HCT116 (cell line): ENCODE results near the gene ZNF576. TPM values are rescaled to one million over a fixed set of nuclear protein-coding genes. Genes with fewer than 3 reads are reported as not detected.

ENCODE experiments used
- ATAC-seq: fragments of 200-7000 bp; cut with Tn5 transposase; 2 replicates; pipeline ENCODE4 v1.9.1; 2020; ENCODE audit warnings: mild to moderate bottlenecking, moderate library complexity
- BruUV-seq: library from RNA; stranded (reverse); fragments of 400-500 nt; replicated peaks from 2 replicates; lab custom pipeline; 2021; lab: Mats Ljungman, UMichigan
- CTCF ChIA-PET: fragments of 300-600 bp; sonication (Branson Sonifier 250); formaldehyde crosslinking; loops from one replicate; lab custom pipeline; 2021; ENCODE audit warnings: antibody characterized with exemption; lab: Charles Lee
- POLR2A ChIA-PET: fragments of 300-600, 350-600 bp; sonication (Branson Sonifier 250); formaldehyde crosslinking; loops from one replicate; lab custom pipeline; 2021; ENCODE audit warnings: antibody characterized with exemption; lab: Charles Lee
- RAD21 ChIA-PET, 2 experiments: fragments of 300-600 bp; sonication (Branson Sonifier 250); formaldehyde crosslinking; loops; one replicate each; lab custom pipeline; 2023; ENCODE audit warnings: low total read pairs in 2 of 2; ENCODE audit not compliant: uncharacterized antibody in 2 of 2, unreplicated experiment in 2 of 2, low non-redundant PET in 1 of 2; lab: Charles Lee
- DNase-seq: peaks from one replicate; pipeline ENCODE4 v3.0.0-alpha.2; 2010; ENCODE audit warnings: low read depth, low spot score
- H2AFZ ChIP-seq: fragments of 200-600 bp; shearing (Covaris generic), sonication (generic); 2 replicates; pipeline ENCODE4 v1.6.1; 2017; ENCODE audit warnings: low read depth, mixed run types, mixed read lengths, antibody characterized with exemption, low read length; ENCODE audit not compliant: poor library complexity, severe bottlenecking
- H3K27ac ChIP-seq: 2 replicates; pipeline ENCODE4 v1.5.1; 2012; ENCODE audit warnings: low read depth, low read length
- H3K27me3 ChIP-seq: fragments of 200-600 bp; sonication (generic); 2 replicates; pipeline ENCODE4 v1.6.1; 2016; ENCODE audit warnings: mixed run types, low read length, mixed read lengths; ENCODE audit not compliant: insufficient read depth
- H3K36me3 ChIP-seq, 2 experiments: fragments of 200-500 bp in 1 of 2; fragments of 200-600 bp in 1 of 2; sonication (Bioruptor generic) in 1 of 2; sonication (generic) in 1 of 2; 2 replicates each; pipeline versions ENCODE4 v1.5.1 to v1.6.1; 2014 to 2016; ENCODE audit warnings: low read length in 2 of 2, inconsistent platforms in 1 of 2, mixed read lengths in 1 of 2, mixed run types in 1 of 2; ENCODE audit not compliant: insufficient read depth in 2 of 2, control insufficient read depth in 1 of 2
- H3K4me1 ChIP-seq, 2 experiments: fragments of 200-600 bp in 1 of 2; sonication (generic) in 1 of 2; 2 replicates each; pipeline versions ENCODE4 v1.5.1 to v1.6.1; 2012 to 2017; ENCODE audit warnings: low read length in 2 of 2, inconsistent platforms in 1 of 2, mild to moderate bottlenecking in 1 of 2, mixed read lengths in 1 of 2, mixed run types in 1 of 2, moderate library complexity in 1 of 2; ENCODE audit not compliant: insufficient read depth in 2 of 2, control insufficient read depth in 1 of 2
- H3K4me2 ChIP-seq: fragments of 200-600 bp; sonication (generic); 2 replicates; pipeline ENCODE4 v1.6.1; 2017; ENCODE audit warnings: mixed run types, low read length, mixed read lengths
- H3K4me3 ChIP-seq, 2 experiments: fragments of 200-600 bp in 1 of 2; sonication (generic) in 1 of 2; replicated peaks in 1 of 2; 2 replicates each; pipeline ENCODE4 v1.5.1; 2011 to 2016; ENCODE audit warnings: low read length in 2 of 2, control low read depth in 1 of 2, low read depth in 1 of 2, mild to moderate bottlenecking in 1 of 2, mixed read lengths in 1 of 2, mixed run types in 1 of 2
- H3K79me2 ChIP-seq: fragments of 200-600 bp; sonication (generic); 2 replicates; pipeline ENCODE4 v1.6.1; 2017; ENCODE audit warnings: mild to moderate bottlenecking, mixed run types, low read length, moderate library complexity, mixed read lengths; ENCODE audit not compliant: insufficient read depth
- H3K9ac ChIP-seq: fragments of 200-600 bp; sonication (generic); 2 replicates; pipeline ENCODE4 v1.6.1; 2016; ENCODE audit warnings: low read length, mixed read lengths
- H3K9me2 ChIP-seq: fragments of 200-600 bp; sonication (generic), shearing (Covaris generic); 2 replicates; pipeline ENCODE4 v1.6.1; 2017; ENCODE audit warnings: mixed run types, mild to moderate bottlenecking, moderate library complexity; ENCODE audit not compliant: insufficient read depth
- H3K9me3 ChIP-seq, 2 experiments: fragments of 200-500 bp in 1 of 2; fragments of 200-600 bp in 1 of 2; sonication (Bioruptor generic) in 1 of 2; sonication (generic) in 1 of 2; 2 replicates each; pipeline ENCODE4 v1.6.1; 2014 to 2017; ENCODE audit warnings: low read length in 2 of 2, mixed read lengths in 2 of 2, inconsistent platforms in 1 of 2, low read depth in 1 of 2, mild to moderate bottlenecking in 1 of 2, mixed run types in 1 of 2, moderate library complexity in 1 of 2; ENCODE audit not compliant: control insufficient read depth in 1 of 2, insufficient read depth in 1 of 2
- H4K20me1 ChIP-seq: fragments of 200-600 bp; sonication (generic), shearing (Covaris generic); 2 replicates; pipeline ENCODE4 v1.6.1; 2017; ENCODE audit warnings: mixed run types, mild to moderate bottlenecking, moderate library complexity; ENCODE audit not compliant: insufficient read depth
- CBX3 ChIP-seq: IDR thresholded peaks from 2 replicates; pipeline ENCODE4 v1.6.1; 2012; ENCODE audit warnings: low read depth
- CEBPB ChIP-seq: IDR thresholded peaks from 2 replicates; pipeline ENCODE4 v1.6.1; 2012; ENCODE audit warnings: low read depth
- EZH2phosphoT487 ChIP-seq: fragments of 200-600 bp; IDR thresholded peaks from 2 replicates; pipeline ENCODE4 v1.6.1; 2018; ENCODE audit warnings: antibody characterized with exemption, borderline replicate concordance
- FOSL1 ChIP-seq: IDR thresholded peaks from 2 replicates; pipeline ENCODE4 v1.6.1; 2012; ENCODE audit warnings: low read depth
- POLR2A ChIP-seq: IDR thresholded peaks from 2 replicates; pipeline ENCODE4 v1.7.0; 2011; ENCODE audit warnings: borderline replicate concordance; ENCODE audit not compliant: insufficient read depth, insufficient read length; ENCODE audit errors: extremely low read depth
- SRF ChIP-seq: IDR thresholded peaks from 2 replicates; pipeline ENCODE4 v1.6.1; 2012; ENCODE audit warnings: low read depth
- ZBTB33 ChIP-seq: IDR thresholded peaks from 2 replicates; pipeline ENCODE4 v1.6.1; 2011; ENCODE audit warnings: mild to moderate bottlenecking, low read length, moderate library complexity; ENCODE audit not compliant: insufficient replicate concordance; ENCODE audit errors: extremely low read depth
- ZFX ChIP-seq: fragments of 450-650 bp; IDR thresholded peaks from 2 replicates; pipeline ENCODE4 v1.6.1; 2017
- intact Hi-C: fragments of 100-400 bp; cut with micrococcal nuclease; formaldehyde crosslinking; loops from 2 replicates; pipeline ENCODE4 v1.10.0; 2022
- total RNA-seq: library from RNA; stranded (reverse); gene quantifications from one replicate; pipeline ENCODE4 v1.2.1, GENCODE V29; 2021; ENCODE audit not compliant: unreplicated experiment
- TF ChIP-seq, protein P1 (sequence below), 3 experiments: fragments of 200-600 bp in 1 of 3; sonication (generic) in 1 of 3; IDR thresholded peaks in 2 of 3; conservative IDR thresholded peaks in 1 of 3; 2 replicates each; pipeline ENCODE4 v1.5.1; 2012 to 2017; ENCODE audit warnings: low read depth in 2 of 3, low read length in 2 of 3, antibody characterized with exemption in 1 of 3, borderline replicate concordance in 1 of 3, control low read depth in 1 of 3, mild to moderate bottlenecking in 1 of 3, mixed read lengths in 1 of 3, mixed run types in 1 of 3, moderate library complexity in 1 of 3; ENCODE audit not compliant: insufficient read depth in 1 of 3

The ZNF576 gene
- total RNA-seq, 1 experiment from 2014 or later = 11.2 TPM

DNA sequence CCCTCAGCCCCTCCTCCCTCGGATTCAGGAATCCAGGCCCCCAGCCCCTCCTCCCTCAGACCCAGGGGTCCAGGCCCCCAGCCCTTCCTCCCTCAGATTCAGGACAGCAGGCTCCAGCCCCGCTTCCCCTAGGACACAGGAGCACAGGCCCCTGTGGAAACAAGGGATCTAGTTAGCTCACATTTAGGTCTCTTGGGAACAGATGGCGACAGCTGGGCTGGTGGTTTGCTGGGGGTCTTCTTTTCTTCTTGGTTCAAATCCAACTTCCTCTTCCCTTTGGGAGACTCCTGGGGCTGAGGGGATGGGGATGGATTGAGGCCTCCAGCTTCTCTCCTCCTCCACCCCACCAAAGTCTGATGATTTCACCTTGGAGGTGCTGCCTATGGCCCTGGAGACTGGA lies 43.8 kb upstream of the ZNF576 start:
- Histone ChIP-seq H3K27me3 (no peaks in the 10 kb centered on the region), H4K20me1 (no peaks in the 10 kb centered on the region), H3K9ac (no peak overlapping the region), H3K4me2 (no peak overlapping the region), H3K4me3 (no peak overlapping the region), H3K4me1 (no peaks in the 10 kb centered on the region), H3K27ac (no peak overlapping the region), H3K36me3 (peaks cover 5 to 10% of the 10 kb centered on the region in 2 experiments; a peak in 3 of 4 replicates), H3K79me2 (no peaks in the 10 kb centered on the region), H3K9me3 (no peaks in the 10 kb centered on the region), H3K9me2 (no peaks in the 10 kb centered on the region), H2AFZ (no peak overlapping the region)
- TF ChIP-seq, protein P1, sequence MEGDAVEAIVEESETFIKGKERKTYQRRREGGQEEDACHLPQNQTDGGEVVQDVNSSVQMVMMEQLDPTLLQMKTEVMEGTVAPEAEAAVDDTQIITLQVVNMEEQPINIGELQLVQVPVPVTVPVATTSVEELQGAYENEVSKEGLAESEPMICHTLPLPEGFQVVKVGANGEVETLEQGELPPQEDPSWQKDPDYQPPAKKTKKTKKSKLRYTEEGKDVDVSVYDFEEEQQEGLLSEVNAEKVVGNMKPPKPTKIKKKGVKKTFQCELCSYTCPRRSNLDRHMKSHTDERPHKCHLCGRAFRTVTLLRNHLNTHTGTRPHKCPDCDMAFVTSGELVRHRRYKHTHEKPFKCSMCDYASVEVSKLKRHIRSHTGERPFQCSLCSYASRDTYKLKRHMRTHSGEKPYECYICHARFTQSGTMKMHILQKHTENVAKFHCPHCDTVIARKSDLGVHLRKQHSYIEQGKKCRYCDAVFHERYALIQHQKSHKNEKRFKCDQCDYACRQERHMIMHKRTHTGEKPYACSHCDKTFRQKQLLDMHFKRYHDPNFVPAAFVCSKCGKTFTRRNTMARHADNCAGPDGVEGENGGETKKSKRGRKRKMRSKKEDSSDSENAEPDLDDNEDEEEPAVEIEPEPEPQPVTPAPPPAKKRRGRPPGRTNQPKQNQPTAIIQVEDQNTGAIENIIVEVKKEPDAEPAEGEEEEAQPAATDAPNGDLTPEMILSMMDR (IDR thresholded peaks at IDR 0.05 in 2 of 3, conservative IDR thresholded peaks at IDR 0.05 in 1 of 3; ENCODE audit: borderline replicate concordance in 1 of 3, insufficient read depth in 1 of 3, low read depth in 2 of 3, low read length in 2 of 3) = no peak
- TF ChIP-seq CBX3 (no peak), POLR2A (no peak), ZFX (no peak), FOSL1 (no peak), ZBTB33 (no peak), SRF (no peak), EZH2phosphoT487 (no peak), CEBPB (no peak)
- intact Hi-C loops = no loop called here
- no peak for DNase-seq
- ChIA-PET RAD21 (no interaction called here), POLR2A (no interaction called here), CTCF (interaction anchor here (0.8 kb wide), 1 partner anchor 32 kb away, joined by 3 read pairs; no protein-coding TSS in a partner anchor)
- no peak for ATAC-seq
- no TSS peak for BruUV-seq
